ENCODE results near the gene CHST3.
"Not testable (repeated sequence)": the region's sequence is repeated elsewhere in the genome, so short reads cannot be mapped to it uniquely, and the experiment has no call there.

CHST3 gene

GRCh38 chr10:72030762-72031543 lies 66.8 kb downstream of the CHST3 start:
- no peak for DNase-seq (ENCODE audit: low spot score)

- no peak for DNase-seq (ENCODE audit: low spot score)
Observed at GRCh38 chr10:72031706-72032105, 67.5 kb downstream of the CHST3 start.

GRCh38 chr10:72032409-72033162 lies 68.4 kb downstream of the CHST3 start:
- DNase-seq (ENCODE audit: low spot score) = not testable (repeated sequence)

- DNase-seq (ENCODE audit: low spot score) = no peak
Observed at GRCh38 chr10:72034040-72034499, 69.9 kb downstream of the CHST3 start.

DNA sequence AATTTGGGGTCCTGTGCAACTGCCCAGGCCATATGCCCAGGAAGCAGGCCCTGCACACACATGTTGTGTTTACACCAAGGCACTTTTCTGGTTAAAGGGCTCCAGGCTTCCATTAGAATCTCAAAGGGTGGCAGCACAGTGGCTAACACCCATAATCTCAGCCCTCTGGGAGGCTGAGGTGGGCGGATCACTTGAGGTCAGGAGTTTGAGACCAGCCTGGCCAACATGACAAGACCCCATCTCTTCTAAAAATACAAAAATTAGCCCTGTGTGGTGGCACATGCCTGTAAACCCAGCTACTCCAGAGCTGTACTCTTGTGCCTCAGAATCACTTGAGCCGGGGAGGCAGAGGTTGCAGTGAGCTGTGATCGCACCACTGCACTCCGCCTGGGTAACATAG lies 70.6 kb downstream of the CHST3 start:
- DNase-seq (ENCODE audit: low spot score) = no peak

- no peak for DNase-seq (ENCODE audit: low spot score)
Observed at GRCh38 chr10:72035252-72035887, 71.2 kb downstream of the CHST3 start.

DNA sequence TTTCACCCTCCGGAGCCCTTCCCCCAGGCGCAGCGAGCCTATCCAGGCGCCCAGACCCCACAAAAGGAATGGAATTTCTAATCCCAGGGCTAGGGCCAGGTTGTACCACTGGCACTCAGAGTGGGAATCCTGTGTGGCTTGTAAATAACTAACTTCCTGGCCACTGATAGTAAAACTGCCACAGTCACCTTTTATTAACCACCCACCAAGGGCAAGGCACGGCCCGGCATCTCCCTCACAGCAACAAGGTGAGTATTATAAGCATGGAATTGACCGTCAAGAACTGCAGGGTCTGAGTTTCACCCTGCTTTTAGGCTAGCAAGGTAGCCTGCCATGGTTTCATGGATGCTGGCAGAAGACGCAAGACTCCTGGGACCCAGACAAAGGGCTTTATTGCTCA lies 73.1 kb downstream of the CHST3 start:
- no peak for DNase-seq (ENCODE audit: low spot score)

GRCh38 chr10:72037811-72038210 lies 73.6 kb downstream of the CHST3 start:
- DNase-seq (ENCODE audit: low spot score) = no peak

GRCh38 chr10:72038458-72039001 lies 74.3 kb downstream of the CHST3 start:
- DNase-seq (ENCODE audit: low spot score) = no peak

GRCh38 chr10:72039377-72039776 lies 75.2 kb downstream of the CHST3 start:
- DNase-seq (ENCODE audit: low spot score) = no peak

DNA sequence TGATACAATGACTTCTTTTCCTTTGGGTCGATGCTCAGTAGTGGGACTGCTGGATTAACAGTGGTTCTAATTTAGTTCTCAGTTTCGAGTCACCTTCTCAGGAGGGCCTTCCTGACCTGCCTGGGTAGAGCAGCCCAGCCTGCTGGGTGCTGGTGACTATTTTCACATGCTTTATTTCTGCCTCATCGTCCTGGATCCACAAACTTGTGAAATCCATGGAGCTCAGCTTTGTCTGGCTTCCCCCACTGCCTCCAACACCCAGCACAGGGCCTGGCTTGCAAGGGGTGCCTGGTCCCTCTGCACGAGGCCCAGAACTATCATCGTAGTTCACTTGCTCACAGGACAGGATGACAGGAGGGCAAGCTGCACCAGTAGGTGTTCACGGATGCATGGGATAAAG lies 77.3 kb downstream of the CHST3 start:
- no peak for DNase-seq (ENCODE audit: low spot score)

- no peak for DNase-seq (ENCODE audit: low spot score)
Observed at GRCh38 chr10:72043016-72043834, 79.0 kb downstream of the CHST3 start.

GRCh38 chr10:72044417-72045041 lies 80.3 kb downstream of the CHST3 start:
- DNase-seq (ENCODE audit: low spot score) = no peak

GRCh38 chr10:72045586-72045985 lies 81.4 kb downstream of the CHST3 start:
- no peak for DNase-seq (ENCODE audit: low spot score)

GRCh38 chr10:72048450-72049124 lies 84.4 kb downstream of the CHST3 start:
- peak; percentile 89 for DNase-seq (ENCODE audit: low spot score)

DNA sequence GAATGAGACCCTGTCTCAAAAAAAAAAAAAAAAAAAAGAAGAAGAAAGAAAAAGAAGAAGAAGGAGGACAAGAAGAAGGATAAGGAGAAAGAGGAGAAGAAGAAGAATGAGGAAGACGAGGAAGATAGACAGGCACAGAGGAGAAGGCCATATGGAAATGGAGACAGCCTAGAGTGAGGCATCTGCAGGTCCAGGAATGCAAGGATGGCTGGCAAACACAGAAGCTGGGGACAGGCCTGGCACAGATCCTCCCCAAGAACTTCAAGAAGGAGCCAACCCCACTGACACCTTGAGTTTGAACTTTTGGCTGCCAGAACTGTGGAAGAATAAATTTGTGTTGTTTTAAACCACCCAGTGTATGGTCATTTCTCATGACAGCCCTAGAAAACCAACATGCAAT lies 85.3 kb downstream of the CHST3 start:
- DNase-seq (ENCODE audit: low spot score) = no peak

DNA sequence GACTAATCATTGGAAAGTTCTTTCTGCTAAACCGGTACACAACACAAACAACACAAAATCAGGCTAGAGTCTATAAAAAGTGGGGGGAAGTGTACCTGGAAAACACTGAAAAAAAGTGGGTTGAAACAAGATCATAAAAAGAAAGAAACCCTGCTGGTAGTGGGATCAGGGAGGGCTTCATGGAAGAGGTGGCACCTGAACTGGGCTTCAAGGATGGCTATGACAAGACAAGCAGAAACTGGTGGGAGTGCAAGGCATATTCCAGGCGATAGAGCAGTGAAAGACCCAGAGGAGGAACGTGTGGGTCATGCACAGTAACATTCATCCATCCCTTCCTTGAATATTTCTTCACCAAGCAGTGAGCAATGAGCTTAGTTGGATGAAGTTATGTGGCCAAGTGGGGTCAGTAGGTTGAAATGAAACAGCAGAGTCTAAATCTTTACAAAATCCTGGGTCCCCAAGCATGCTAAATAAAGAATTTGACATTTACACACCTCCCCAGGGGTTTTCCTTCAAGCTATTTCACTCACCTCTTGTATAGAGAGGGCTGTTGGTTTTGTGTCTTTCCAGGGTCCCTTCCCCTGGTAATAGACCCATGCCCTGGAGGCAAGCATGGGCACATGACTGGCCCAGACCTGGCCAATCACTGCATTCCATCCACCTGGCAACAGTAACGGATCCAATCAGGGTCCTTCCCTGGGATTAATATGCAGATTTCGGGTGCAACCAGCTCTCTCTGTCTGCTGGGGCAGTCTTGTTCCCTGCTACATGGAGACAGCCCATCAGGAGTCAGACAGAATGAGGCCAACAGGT lies 86.0 kb downstream of the CHST3 start:
- DNase-seq (ENCODE audit: low spot score) = no peak

DNA sequence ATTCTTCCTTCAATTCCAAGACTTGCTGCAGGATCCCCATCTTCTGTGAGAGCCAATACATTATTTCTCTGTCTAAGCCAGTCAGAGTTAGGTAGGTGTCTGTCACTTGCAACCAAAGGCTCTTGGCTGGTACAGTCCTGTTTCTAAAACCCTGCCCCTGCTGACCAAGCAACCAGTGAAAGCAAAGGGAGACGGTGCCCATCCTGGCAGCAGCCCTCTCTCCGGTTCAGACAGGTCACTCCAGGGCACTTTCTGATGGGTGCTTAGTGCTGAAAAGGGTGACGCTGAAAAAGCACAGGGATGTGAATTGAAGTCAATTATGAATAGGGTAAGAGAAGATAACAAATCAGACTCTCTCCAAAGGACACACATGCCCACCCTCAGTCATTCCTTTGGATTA lies 86.7 kb downstream of the CHST3 start:
- no peak for DNase-seq (ENCODE audit: low spot score)

GRCh38 chr10:72053690-72054089 lies 89.5 kb downstream of the CHST3 start:
- DNase-seq (ENCODE audit: low spot score) = no peak

- DNase-seq (ENCODE audit: low spot score) = no peak
Observed at GRCh38 chr10:72056113-72056512, 91.9 kb downstream of the CHST3 start.

Data from hematopoietic multipotent progenitor cell treated with erythropoietin and hydrocortisone succinate and interleukin-3 and kit ligand, for 17 days (in vitro differentiated cells).